Stimulated activated CD8-positive, alpha-beta memory T cell treated with anti-CD3 and anti-CD28 coated beads, Interleukin-15, amount 100 ng/mL, for 4 hours (primary cell): ENCODE results near the gene ADAMTS16.

ENCODE experiments used
- DNase-seq, 2 donors: peaks; one replicate each; pipeline ENCODE4 v3.0.0-alpha.2; 2020; ENCODE audit warnings: low read depth in 2 of 2

The ADAMTS16 gene

GRCh38 chr5:5344051-5344571 is 204.0 kb downstream of the ADAMTS16 start:
- DNase-seq, result no peak

GRCh38 chr5:5344606-5345005 is 204.5 kb downstream of the ADAMTS16 start:
- no peak for DNase-seq

GRCh38 chr5:5347442-5347841 is 207.3 kb downstream of the ADAMTS16 start:
- DNase-seq, result no peak

GRCh38 chr5:5348135-5348534 is 208.0 kb downstream of the ADAMTS16 start:
- DNase-seq, result no peak

GRCh38 chr5:5348576-5348975 is 208.4 kb downstream of the ADAMTS16 start:
- DNase-seq, result no peak

GRCh38 chr5:5350101-5350500 is 210.0 kb downstream of the ADAMTS16 start:
- no peak for DNase-seq

- DNase-seq, result no peak
Measured at GRCh38 chr5:5351288-5351979, 211.3 kb downstream of the ADAMTS16 start.

GRCh38 chr5:5352675-5353074 is 212.5 kb downstream of the ADAMTS16 start:
- DNase-seq, result no peak

GRCh38 chr5:5353681-5354080 is 213.6 kb downstream of the ADAMTS16 start:
- no peak for DNase-seq

- no peak for DNase-seq
Measured at GRCh38 chr5:5356765-5357164, 216.6 kb downstream of the ADAMTS16 start.

- DNase-seq, result no peak
Measured at GRCh38 chr5:5359618-5360017, 219.5 kb downstream of the ADAMTS16 start.

- no peak for DNase-seq
Measured at GRCh38 chr5:5360363-5360940, 220.3 kb downstream of the ADAMTS16 start.

- no peak for DNase-seq
Measured at GRCh38 chr5:5360941-5361520, 220.9 kb downstream of the ADAMTS16 start.

- DNase-seq, result no peak
Measured at GRCh38 chr5:5363045-5363444, 222.9 kb downstream of the ADAMTS16 start.

GRCh38 chr5:5364932-5365331 is 224.8 kb downstream of the ADAMTS16 start:
- no peak for DNase-seq

- no peak for DNase-seq
Measured at GRCh38 chr5:5367739-5368138, 227.6 kb downstream of the ADAMTS16 start.

GRCh38 chr5:5369051-5369605 is 229.0 kb downstream of the ADAMTS16 start:
- DNase-seq, result no peak
